Stimulated activated CD8-positive, alpha-beta memory T cell treated with anti-CD3 and anti-CD28 coated beads, Interleukin-15, amount 100 ng/mL, for 1 hour (primary cell): ENCODE measurements around the gene CCNB1.
A peak's percentile ranks its signal among the peaks of the same experiment; 100 is the strongest.
"Not testable (repeated sequence)": the region's sequence is repeated elsewhere in the genome, so short reads cannot be mapped to it uniquely, and the experiment has no call there.

ENCODE experiments used
- DNase-seq: peaks from one replicate; pipeline ENCODE4 v3.0.0-alpha.2; 2020; ENCODE audit warnings: low read depth

CCNB1 gene

DNA sequence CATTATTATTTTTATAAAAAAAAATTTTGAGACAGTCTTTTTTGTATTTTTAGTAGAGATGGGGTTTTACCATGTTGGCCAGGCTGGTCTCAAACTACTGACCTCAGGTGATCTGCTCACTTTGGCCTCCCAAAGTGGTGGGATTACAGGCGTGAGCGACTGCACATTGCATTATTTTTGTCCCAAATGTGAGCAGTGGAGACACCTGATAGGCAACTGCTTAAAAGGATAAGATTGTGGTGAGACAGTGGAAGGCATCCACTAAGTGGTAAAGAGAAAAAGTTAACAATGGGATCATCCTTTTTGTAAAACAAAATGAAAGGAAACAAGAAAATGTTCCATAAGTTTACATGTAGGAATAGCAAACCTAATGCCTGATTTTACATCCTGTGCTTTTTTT lies 20.4 kb downstream of the CCNB1 start:
- DNase-seq = no peak

DNA sequence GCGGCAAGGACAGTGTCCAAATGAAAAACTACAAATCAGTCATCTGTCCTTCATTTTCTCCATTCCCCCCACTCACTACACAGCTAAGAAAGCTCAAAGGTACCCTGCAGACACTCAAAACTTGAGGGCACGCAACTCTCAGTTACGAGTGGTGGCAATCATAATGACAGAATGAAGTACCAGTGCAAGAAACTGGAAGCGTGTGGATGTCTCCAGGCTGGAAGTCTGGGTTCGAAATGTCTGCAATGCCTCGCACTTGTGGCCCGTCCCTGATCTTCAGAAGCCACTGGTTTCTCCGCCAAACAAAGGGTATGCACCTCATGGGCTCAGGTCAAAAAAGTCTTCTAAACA lies 21.8 kb downstream of the CCNB1 start:
- DNase-seq = no peak

DNA sequence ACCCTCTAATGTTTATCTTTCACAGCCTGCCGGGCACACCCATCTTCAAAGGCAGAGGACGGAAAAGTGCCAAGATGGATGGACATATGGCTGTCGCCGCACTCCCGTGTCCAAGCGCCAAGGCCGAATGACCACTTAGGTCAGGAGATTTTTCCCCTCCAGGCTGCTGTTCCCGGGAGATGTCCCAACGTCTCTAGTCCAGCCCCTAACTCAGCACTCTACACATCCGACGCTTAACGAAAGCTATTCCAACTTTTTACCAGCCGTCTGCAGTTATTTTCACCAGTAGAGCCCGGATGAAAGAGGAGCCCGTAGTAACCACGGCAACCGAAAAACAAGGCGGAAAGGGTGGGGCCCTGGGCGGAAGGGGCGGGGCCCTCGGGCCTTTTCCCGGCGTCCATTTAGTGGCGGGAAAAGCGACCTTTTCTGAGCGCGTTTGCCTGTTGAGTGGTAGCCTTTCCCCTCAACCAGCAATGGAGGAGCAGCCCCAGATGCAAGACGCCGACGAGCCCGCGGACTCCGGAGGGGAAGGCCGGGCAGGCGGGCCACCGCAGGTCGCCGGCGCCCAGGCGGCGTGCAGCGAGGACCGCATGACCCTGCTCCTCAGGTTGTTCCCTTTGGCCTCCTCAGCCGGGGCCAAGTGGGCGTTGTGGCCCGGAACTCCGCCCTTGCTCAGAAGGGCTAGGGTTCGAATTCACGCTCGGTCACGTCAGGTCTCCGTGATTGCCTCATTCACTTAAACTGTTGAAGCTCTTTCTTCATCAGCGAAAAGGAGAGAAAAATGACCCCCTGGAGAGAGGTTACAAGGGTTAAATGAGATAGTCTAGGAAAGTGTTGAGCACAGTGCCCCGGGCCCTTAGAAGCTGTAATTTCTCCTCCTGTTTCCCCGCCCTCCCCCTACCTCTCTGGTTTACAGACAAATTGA lies 22.5 kb downstream of the CCNB1 start, which contains the start of gene CENPH:
Gene CENPH (plus strand): TSS at position 422 of the 925 bp plus-strand sequence. CDS start 52 bp downstream, at position 474.
- peak; percentile 81 for DNase-seq

DNA sequence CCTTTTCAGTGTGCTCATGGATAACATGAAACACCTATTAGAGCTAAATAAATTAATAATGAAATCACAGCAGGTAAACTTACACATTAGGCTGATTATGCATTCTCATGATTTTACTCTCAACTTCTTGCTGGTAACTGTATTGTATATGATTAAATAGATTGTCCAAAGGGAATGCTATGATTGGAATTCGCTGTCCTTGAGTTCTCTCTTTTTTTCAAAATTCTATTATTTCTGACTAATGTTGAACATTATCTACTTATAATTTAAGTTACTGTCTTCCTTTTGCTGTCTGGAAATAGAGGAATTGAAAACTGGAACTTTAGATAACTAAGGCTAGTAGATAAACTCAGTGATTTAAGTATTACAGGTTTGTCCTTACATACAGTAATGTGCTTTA lies 35.5 kb downstream of the CCNB1 start:
- DNase-seq = no peak

DNA sequence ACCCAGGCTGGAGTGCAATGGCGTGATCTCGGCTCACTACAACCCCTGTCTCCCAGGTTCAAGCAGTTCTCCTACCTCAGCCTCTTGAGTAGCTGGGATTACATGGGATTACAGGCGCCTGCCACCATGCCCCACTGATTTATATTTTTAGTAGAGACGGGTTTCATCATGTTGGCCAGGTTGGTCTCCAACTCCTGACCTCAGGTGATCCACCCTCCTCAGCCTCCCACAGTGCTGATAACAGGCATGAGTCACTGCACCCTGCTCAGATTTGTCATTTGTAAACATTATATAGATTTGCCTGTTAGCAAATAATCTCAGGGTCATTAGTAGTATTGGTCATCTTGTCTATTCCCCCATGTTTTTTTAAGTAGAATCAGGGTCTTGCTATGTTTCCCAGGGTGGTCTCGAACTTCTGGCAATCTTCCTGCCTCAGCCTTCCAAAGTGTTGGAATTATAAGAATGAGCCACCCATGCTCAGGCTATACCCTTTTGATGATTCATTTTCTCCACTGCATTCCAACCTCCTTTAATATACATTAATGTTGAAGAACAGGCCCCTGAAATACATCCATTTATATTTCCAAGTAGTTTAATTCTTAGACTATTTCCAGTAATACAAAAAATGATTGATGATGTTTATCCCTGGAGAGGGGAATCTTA lies 39.7 kb downstream of the CCNB1 start:
- no peak for DNase-seq

DNA sequence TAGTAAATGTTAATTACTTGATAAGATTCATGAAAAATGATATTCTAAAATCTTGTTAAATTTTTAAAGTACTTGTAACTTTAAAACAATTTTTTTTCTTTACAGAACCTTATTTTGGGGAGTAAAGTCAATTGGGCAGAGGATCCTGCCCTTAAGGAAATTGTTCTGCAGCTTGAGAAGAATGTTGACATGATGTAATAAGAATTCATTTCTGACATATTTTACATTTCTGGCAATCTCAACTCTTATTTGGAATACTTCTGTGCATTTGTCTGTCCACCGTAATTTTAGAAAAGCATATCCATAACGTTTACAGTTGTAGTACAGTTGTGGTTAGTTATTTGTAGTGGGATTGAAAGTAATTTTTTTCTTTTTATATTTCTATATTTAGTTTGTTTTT lies 42.7 kb downstream of the CCNB1 start:
- DNase-seq = no peak

DNA sequence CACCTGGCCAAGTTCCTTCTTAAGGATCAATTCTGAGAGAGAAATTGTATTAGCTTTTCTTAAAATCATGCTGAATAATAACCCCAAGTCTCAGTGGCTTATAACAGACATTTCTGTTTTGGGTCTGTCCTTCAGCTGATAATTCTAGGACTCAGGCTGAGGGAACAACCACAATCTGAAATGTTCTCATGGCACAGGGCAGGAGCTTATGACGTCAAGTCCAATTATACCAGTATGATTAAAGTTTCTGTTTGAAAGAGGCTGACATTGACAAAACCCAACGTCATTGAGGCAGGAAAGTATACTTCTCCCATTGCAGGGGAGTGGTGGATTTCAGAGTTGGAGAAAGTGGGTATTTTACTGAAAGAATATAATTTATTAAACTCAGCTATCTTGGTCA lies 44.2 kb downstream of the CCNB1 start:
- DNase-seq = no peak

DNA sequence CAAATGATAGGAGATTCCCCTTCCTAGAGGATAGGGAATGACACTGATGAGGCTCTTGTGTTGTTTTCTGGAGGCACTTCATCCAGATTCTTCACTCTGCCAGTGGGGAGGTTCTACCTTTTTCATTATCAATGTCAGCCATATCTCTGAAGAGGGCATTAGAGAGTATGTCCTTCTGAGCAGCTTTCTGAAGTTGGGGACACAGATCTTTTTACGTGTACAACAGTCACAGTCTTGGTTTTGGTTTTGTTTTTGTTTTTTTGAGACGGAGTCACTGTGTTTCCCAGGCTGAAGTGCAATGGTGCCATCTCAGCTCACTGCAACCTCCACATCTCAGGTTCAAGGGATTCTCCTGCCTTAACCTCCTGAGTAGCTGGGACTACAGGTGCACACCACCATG lies 45.1 kb downstream of the CCNB1 start:
- no peak for DNase-seq

DNA sequence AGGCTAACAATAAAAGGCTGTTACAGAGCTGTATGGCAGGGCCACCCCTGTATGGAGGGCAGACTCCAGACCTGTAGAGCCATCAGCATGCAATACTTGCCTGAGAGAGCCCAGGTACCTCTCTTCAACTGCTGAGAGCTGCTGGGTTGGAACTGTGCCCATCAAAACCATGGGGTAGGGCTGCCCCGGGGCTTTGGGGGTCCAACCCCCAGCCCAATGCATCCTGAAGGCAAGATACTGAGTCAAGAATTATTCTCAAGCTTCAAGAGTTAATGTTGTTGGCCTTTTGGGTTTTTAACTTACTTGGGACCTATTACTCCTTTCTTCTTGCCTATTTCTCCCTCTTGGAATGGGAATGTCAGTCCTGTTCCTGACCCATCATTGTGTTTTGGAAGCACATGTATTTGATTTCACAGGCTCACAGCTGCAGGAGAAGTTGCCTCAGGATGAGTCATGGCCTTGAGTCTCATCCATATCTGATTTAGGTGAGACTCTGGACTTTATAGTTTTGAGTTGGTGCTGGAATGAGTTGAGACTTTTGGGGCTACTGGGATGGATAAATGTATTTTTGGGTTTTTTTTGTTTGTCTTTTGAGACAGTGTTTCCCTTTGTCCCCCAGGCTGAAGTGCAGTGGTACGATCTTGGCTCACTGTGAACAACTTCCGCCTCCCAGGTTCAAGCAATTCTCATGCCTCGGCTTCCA lies 46.7 kb downstream of the CCNB1 start:
- no peak for DNase-seq

DNA sequence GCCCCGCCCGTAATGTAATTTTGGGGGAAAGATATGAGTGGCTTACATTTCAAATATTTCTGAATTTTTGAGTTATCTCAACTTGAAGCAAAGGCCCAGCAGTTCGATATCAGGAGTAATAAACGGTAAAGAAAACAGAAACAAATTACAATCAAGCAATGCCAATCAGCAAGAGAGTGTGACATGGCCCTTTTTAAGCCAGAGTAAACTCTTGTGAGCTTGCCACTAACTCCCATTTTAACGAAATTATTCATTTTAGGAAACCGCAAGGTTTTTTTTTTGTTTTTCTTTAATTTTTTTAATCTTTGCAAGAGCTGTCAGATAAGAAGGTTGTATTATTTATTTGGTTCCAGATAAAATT lies 50.2 kb downstream of the CCNB1 start:
- DNase-seq = no peak

DNA sequence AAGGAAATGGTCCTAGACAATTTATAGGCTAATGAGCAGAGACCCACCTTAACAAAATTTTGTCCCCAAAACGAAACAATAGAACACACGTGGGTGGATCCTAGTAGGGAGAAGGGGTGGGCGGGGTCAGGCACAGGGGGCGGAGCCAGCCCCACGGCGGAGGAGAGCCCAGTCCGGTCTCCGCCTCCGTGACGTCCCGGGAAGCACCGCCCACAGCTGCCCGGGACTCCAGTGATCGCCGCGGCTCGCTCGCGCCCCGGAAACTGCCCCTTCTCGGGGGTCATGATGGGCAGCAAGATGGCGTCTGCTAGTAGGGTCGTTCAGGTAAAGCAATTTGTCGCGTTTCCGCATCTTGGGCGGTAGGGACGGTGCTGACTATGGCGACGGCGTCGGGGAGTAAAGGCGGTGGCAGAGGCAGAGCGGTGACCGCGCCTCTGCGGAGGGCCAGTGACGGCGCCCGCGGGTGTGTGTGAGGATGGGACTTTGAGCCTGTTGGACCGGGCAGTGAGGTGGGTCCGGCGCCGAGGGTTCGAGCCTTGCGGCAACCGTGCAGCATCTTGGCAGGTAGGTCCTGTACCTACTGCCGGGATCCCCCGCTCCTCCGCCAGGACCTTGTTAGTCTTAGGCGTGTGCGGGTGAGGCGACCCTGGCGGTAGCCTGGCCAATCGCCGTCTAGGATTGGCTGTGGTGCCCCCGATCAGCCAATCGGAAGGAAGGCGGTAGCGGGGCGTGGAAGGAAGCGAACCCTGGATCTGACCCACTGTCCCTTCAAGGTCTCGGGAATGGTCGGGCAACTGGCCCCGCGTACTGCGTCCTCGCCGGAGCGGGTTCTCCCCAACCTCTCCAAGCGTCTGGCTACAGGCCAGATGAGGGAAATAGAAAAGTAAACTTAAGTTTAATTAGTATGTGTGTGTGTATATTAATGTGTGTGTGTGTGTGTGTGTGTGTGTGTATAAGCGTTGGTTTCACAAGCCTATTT lies 50.9 kb downstream of the CCNB1 start:
- peak; percentile 95 for DNase-seq

DNA sequence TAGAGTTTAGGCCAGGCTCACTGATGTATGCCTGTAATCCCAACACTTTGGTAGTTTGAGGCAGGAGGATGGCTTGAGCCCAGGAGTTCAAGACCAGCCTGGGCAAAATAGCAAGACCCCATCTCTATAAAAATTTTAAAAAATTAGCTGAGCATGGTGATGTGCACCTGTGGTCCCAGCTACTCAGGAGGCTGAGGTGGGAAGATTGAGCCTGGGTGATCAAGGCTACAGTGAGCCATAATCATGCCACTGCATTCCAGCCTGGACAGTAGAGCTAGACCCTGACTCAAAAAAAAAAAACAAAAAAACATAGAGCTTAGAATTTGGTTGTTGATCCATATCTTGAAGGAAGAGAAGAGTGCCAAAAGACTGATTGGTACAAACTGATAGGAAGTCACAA lies 53.0 kb downstream of the CCNB1 start:
- DNase-seq = no peak

DNA sequence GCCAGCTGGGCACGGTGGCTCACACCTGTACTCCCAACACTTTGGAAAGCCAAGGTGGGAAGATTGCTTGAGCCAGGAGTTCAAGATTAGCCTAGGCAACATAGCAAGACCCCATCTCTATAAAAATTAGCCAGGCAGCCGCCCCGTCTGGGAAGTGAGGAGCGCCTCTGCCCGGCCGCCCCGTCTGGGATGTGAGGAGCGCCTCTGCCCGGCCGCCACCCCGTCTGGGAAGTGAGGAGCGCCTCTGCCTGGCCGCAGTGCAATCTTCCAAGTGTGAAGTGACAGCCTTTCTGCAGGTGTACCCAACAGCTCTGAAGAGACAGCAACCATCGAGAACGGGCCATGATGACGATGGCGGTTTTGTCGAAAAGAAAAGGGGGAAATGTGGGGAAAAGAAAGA lies 53.4 kb downstream of the CCNB1 start:
- DNase-seq = not testable (repeated sequence)

DNA sequence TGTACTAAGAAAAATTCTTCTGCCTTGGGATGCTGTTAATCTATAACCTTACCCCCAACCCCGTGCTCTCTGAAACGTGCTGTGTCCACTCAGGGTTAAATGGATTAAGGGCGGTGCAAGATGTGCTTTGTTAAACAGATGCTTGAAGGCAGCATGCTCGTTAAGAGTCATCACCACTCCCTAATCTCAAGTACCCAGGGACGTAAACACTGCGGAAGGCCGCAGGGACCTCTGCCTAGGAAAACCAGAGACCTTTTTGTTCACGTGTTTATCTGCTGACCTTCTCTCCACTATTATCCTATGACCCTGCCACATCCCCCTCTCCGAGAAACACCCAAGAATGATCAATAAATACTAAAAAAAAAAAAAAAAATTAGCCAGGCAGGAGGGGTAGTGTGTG lies 53.9 kb downstream of the CCNB1 start:
- not testable (repeated sequence) for DNase-seq

DNA sequence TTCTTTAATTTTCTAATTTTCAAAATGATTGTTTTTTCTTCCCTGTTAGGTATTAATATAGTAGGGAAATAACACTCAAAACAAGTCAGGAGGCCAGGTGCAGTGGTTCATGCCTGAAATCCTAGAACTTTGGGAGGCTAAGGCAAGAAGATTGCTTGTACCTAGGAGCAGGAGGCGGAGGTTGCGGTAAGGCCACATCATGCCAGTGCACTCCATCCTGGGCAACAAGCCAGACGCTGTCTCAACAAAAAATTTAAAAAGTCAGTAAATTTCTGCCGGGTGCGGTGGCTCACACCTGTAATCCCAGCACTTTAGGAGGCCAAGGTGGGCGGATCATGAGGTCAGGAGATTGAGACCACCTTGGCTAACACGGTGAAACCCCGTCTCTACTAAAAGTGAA lies 57.6 kb downstream of the CCNB1 start:
- no peak for DNase-seq

DNA sequence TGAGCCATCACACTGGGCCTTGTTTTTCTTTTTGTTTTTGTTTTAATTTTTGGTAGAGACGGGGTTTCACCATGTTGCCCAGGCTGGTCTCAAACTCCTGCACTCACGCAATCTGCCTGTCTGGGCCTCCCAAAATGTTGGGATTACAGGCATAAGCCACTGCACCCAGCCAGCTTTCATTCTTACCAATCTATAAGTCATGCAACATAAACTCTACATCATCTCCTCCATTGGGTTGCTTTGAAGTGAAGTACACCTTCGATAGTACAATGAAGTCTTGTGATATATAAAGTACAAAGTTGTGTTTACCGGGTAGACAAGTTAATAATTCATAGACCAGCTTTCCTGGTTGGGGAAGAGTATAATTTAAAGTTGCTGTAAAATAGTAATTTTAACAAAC lies 58.9 kb downstream of the CCNB1 start:
- DNase-seq = no peak
